ENCODE data around the gene ATOH8. TPM values are rescaled to one million over a fixed set of nuclear protein-coding genes. Genes with fewer than 3 reads are reported as not detected.

The ATOH8 gene
- total RNA-seq, 2 donors from 2014 or later: not detected

DNA sequence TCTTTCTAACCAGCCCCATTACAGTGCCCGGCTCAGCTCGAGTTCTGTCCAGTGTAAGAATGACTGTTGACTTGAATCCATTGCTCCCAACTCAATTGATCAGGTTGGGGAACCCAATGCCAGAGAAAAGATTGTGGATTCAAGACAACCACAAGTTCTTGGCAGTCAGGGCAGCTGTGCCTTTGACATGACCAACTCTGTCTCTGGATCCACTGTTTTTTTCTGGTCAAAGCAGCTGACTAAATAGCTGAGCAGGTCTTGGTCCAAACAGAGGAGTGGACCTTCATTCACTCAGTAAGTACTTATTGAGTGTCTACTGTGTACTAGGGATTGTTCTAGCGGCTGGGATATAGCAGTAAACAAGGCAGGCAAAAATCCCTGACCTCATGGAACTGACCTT is 6.3 kb upstream of the ATOH8 start:
- peaks cover 39 to 46% of the 10 kb centered on the region in 2 donors for H3K27me3 Mint-ChIP-seq
- DNase-seq (ENCODE audit: low spot score) (no peak), ATAC-seq (no peak)
- H3K27ac Mint-ChIP-seq: no peak overlapping the region
- peaks cover 0 to 4% of the 10 kb centered on the region in 2 donors for H3K4me1 Mint-ChIP-seq (ENCODE audit: low read depth in 2 of 2)
- H3K36me3 Mint-ChIP-seq: no peaks in the 10 kb centered on the region
- H3K4me3 Mint-ChIP-seq: no peak overlapping the region
- H3K9me3 Mint-ChIP-seq: no peaks in the 10 kb centered on the region

DNA sequence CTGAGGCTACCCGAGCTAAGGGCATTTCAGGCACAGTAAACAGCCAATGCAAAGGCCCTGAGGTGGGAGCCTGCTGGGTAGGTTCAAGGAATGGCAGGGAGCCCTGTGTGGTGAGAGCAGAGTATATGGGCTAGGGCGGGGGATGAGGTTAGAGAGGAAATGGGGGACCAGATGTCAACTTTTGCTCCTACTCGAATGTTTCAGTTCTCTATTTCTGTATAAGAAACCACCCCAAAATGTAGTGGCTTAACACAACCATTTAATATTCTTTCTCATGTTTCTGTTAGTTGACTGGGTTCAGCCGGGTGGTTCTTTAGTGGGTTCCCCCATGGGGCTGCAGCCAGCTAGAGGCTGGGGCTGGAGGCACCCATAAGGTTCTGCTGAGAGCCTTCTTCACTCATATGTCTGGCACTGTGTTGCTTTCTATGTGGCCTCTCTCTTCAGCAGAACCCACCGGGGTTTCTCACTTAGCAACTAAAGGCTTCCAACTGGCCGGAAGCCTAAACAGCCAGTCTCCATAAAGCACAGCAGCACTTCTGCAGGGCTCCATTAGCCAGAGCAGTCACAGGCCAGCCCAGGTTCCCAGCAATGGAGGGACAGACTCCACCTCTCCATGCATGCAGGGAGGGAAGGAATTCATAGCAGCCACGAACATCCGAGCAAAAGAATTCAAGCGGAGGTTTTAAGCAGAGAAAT is 5.6 kb upstream of the ATOH8 start:
- H3K9me3 Mint-ChIP-seq: no peaks in the 10 kb centered on the region
- DNase-seq (ENCODE audit: low spot score) (no peak), ATAC-seq (no peak)
- peaks cover 34 to 39% of the 10 kb centered on the region in 2 donors for H3K27me3 Mint-ChIP-seq
- H3K4me1 Mint-ChIP-seq (ENCODE audit: low read depth in 2 of 2): peaks cover 0 to 4% of the 10 kb centered on the region in 2 donors
- no peaks in the 10 kb centered on the region for H3K36me3 Mint-ChIP-seq
- no peak overlapping the region for H3K27ac Mint-ChIP-seq
- H3K4me3 Mint-ChIP-seq: no peak overlapping the region

DNA sequence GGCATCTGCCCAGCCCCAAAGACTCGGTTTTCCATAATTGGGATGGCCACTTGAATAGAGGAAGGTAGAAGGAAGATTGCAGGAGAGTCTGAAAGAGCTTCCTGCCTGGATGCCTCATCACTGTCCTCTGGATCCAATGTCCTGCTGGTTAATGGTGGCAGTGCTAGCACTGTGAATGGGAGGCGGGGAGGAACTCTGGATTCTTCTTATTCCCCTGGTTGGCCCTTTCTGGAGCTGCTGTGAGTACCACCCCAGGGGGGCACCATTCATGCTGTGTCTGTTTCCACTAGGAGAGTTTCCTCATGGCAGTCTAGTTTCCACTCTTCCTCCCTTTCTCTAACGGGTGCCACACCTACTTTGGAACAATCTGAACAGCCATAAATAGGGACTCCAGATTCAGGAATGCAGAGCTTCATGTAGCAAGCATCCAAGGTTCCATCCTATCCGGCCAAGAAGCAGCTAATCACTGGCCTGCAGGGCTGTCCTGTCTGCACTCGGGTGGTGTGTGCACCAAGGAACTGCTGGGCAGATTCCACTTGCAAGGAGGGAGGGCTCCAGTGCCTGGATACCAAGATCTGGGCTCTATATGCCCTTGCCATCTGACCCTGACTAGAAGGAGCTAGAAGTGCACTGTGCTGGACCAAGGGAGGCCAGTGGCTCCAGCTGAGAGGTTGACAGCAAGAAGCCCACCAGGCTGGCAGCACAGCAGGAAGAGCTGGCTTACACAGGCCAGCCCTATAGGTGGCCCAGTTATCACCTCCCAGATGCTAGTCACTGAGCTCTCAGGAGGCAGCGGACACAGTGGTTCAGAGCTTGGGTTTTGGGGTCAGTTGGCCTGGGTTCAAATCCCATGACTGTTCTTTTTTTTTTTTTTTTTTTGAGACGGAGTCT is 4.6 kb upstream of the ATOH8 start:
- no peak for DNase-seq (ENCODE audit: low spot score)
- Mint-ChIP-seq H3K4me1 (ENCODE audit: low read depth in 2 of 2) (peaks cover 0 to 4% of the 10 kb centered on the region in 2 donors), H3K9me3 (no peaks in the 10 kb centered on the region), H3K4me3 (no peak overlapping the region), H3K36me3 (no peaks in the 10 kb centered on the region), H3K27ac (no peak overlapping the region), H3K27me3 (peaks cover 28 to 31% of the 10 kb centered on the region in 2 donors)
- ATAC-seq: no peak

DNA sequence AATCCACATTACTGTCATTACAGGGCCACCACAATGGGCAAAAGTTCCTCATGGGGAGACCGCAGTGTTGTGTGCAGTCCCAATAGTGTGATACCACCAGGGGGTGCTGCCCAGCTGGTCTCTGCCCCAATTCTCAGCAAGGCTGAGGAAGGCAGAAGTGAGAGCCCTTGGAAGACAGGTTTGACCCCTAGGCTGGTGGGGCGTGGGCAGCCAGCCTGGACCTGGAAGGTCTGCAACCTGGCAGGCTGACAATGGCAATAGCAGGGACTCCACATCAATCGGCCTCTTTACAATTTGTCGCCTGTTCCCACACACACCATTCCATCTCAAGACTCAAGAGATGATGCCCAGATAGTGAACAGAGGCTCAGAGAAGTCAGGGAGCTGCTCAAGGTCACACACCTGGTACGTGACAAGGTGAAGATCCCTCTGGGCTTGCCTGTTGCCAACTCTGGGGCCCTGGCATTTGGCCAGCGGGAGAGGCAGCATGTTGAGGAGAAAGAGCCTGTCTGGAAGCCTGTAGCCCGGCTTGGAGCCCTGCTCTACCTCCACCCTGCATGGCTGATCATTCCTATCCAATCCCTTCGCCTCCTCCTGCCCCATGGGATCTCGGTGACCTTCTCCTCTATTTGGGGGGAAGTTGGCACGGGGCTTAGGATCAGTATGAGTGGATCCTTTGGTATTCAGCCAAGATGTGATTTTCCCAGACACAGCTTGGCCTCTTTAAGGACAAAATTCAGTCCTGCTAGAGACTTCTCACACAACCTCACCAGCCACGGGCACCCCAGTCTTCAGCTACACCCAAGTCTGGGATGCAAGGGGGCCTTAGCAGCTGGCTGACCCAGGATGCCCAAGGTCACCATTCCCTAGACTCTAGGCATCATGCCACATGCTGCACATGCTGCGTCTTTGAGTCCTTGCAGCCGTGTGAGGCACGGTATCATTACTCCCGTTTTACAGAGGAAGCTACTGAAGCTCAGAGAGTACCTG is 2.9 kb upstream of the ATOH8 start:
- Mint-ChIP-seq H3K4me1 (ENCODE audit: low read depth in 2 of 2) (peaks cover 5 to 10% of the 10 kb centered on the region in 2 donors), H3K27me3 (peaks cover 31 to 34% of the 10 kb centered on the region in 2 donors), H3K27ac (peak overlapping the region in 1 of 2 donors; percentile 50), H3K9me3 (no peaks in the 10 kb centered on the region), H3K36me3 (no peaks in the 10 kb centered on the region), H3K4me3 (no peak overlapping the region)
- DNase-seq (ENCODE audit: low spot score) (no peak), ATAC-seq (peak; percentile 63 to 66)

DNA sequence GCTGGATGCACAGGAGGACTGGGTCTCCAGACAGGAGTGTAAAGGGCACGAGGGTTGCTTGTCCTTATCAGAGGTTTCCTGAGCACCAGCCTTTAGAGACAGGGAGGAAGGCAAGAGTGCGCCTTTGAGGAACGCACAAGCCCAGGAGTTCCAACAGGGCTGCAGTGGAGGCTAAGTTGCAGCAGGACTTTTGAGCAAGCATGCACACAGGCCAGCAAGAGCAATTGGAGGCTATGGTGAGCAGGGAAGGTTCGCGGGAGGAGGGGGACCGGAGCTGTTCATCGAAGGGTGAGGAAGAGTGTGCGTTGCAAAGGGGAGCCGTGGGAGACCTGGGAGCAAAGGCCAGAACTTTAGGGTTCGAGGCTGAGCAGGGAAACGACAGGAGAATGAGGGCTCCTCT is 2.2 kb upstream of the ATOH8 start:
- peaks cover 5 to 10% of the 10 kb centered on the region in 2 donors for H3K4me1 Mint-ChIP-seq (ENCODE audit: low read depth in 2 of 2)
- no peak overlapping the region for H3K27ac Mint-ChIP-seq
- ATAC-seq: no peak
- H3K9me3 Mint-ChIP-seq: no peaks in the 10 kb centered on the region
- no peak for DNase-seq (ENCODE audit: low spot score)
- no peak overlapping the region for H3K4me3 Mint-ChIP-seq
- peaks cover 33 to 35% of the 10 kb centered on the region in 2 donors for H3K27me3 Mint-ChIP-seq
- H3K36me3 Mint-ChIP-seq: no peaks in the 10 kb centered on the region

DNA sequence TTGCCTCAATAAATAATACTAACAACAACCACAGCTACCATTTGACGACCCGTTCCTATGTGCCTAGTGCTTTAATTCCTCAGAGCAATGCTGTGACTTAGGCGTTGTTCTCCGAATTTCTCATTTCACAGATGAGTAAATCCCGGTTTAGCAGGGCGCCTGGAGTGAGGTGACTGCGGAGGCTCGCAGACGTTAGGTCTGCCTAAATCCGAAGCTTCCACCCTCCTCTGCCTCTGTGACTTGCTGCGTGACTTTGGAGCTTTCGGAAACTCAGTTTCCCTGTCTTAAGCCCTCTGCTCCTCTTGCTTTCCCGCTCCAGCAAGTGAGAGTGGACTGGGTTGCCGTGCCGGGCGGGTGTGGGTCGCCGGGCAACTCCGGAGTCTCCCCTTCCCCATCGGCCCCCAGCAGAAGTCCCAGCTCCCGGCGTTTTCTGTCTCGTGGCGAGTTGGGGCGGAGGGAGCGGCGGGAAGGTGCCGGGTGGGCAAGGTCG is 711 bp upstream of the ATOH8 start:
- H3K4me3 Mint-ChIP-seq: peak overlapping the region; percentile 12
- H3K27ac Mint-ChIP-seq: no peak overlapping the region
- H3K36me3 Mint-ChIP-seq: no peaks in the 10 kb centered on the region
- no peak for ATAC-seq
- DNase-seq (ENCODE audit: low spot score): no peak
- H3K4me1 Mint-ChIP-seq (ENCODE audit: low read depth in 2 of 2): peaks cover 5 to 10% of the 10 kb centered on the region in 2 donors
- peaks cover 36 to 39% of the 10 kb centered on the region in 2 donors for H3K27me3 Mint-ChIP-seq
- H3K9me3 Mint-ChIP-seq: no peaks in the 10 kb centered on the region

DNA sequence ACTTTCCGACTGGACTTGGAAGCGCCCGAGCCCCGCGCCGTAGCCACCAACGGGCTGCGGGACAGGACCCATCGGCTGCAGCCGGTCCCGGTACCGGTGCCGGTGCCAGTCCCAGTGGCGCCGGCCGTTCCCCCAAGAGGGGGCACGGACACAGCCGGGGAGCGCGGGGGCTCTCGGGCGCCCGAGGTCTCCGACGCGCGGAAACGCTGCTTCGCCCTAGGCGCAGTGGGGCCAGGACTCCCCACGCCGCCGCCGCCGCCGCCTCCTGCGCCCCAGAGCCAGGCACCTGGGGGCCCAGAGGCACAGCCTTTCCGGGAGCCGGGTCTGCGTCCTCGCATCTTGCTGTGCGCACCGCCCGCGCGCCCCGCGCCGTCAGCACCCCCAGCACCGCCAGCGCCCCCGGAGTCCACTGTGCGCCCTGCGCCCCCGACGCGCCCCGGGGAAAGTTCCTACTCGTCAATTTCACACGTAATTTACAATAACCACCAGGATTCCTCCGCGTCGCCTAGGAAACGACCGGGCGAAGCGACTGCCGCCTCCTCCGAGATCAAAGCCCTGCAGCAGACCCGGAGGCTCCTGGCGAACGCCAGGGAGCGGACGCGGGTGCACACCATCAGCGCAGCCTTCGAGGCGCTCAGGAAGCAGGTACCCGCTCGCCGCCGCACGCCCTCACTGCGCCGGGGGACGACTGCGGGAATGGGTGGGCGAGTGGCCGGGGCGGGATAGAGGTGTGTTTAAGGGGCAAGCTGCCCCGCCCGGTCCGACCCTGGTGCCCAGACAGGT is 713 bp downstream of the ATOH8 start:
- no peak for DNase-seq (ENCODE audit: low spot score)
- H3K4me1 Mint-ChIP-seq (ENCODE audit: low read depth in 2 of 2): peaks cover 5 to 10% of the 10 kb centered on the region in 2 donors
- no peaks in the 10 kb centered on the region for H3K36me3 Mint-ChIP-seq
- H3K27ac Mint-ChIP-seq: no peak overlapping the region
- H3K27me3 Mint-ChIP-seq: peaks cover 33 to 39% of the 10 kb centered on the region in 2 donors
- H3K9me3 Mint-ChIP-seq: no peaks in the 10 kb centered on the region
- peak in 1 of 2 donors; percentile 19 for ATAC-seq
- peak overlapping the region; percentile 66 for H3K4me3 Mint-ChIP-seq

DNA sequence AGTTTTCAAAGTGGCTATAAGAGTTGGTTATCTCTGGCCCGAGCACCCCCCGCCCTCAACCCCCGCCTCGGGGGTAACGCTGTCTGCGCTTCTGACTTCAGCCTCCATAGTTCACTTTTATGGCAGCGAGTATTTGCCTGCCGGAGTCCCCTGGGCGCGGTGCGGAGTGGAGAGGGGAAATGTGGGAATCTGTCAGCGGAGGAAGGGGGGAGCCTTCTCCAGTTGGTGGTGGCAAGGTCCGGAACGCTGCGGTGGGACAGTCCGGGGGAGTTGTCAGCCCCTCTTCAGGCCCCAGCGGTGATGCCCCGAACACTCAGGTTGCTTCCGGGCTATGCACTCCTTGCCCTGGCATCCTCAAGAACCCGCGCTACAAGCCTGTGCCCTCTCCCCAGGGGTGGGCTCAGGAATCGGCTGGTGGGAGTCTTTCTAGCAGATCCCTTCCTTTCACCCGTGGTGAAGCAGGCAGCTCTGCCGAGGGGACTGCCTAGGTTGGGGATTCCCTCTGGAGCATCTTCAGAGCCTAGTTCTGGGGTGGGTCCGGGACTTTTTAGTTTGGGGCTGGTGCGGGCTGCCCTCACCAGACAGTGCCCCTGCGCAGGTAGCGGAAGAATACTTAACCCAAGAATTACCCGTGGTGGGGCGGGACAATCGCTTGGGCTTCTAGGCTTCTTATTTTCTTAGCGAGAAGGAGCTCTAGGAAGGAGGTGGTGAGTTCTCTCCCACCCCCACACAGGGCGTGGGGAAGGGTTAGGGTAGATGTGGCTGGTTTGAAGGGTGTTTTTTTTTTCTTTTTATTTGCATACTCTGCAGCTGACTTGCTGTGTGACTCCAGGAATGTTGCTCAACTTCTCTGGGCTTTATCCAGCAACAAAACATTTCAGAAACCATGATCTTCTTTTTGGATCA is 1.6 kb downstream of the ATOH8 start:
- DNase-seq (ENCODE audit: low spot score) (no peak), ATAC-seq (no peak)
- H3K27ac Mint-ChIP-seq: no peak overlapping the region

DNA sequence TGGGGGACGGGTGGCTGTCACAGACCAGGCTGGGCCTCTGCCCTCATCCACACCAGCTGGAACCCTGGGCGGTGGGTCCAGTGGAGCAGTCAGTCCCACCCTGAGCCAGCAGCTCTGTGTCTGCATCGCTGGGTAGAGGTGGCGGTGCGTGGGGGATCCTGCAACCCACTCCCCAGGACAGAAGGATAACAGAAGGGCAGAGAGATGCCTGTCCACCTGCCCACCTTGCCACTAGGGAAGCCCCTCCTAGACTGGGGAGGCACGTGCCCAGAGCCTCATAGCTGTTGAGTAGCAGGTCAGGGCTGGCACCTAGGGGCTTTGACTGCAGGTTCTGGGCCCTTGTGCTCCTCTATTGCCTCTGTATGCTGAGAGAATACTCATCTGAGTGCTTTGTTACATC is 2.4 kb downstream of the ATOH8 start:
- no peak overlapping the region for H3K4me3 Mint-ChIP-seq
- H3K9me3 Mint-ChIP-seq: no peaks in the 10 kb centered on the region
- DNase-seq (ENCODE audit: low spot score): no peak
- H3K36me3 Mint-ChIP-seq: no peaks in the 10 kb centered on the region
- ATAC-seq: no peak
- H3K27me3 Mint-ChIP-seq: peaks cover 27 to 31% of the 10 kb centered on the region in 2 donors
- no peak overlapping the region for H3K27ac Mint-ChIP-seq
- H3K4me1 Mint-ChIP-seq (ENCODE audit: low read depth in 2 of 2): peaks cover 5 to 10% of the 10 kb centered on the region in 2 donors

More for the DNA sequence above, 1.6 kb downstream of the ATOH8 start:
- H3K36me3 Mint-ChIP-seq: no peaks in the 10 kb centered on the region
- no peaks in the 10 kb centered on the region for H3K9me3 Mint-ChIP-seq
- peak overlapping the region; percentile 66 for H3K4me3 Mint-ChIP-seq
- H3K27me3 Mint-ChIP-seq: peaks cover 28 to 34% of the 10 kb centered on the region in 2 donors
- H3K4me1 Mint-ChIP-seq (ENCODE audit: low read depth in 2 of 2): peaks cover 5 to 10% of the 10 kb centered on the region in 2 donors

DNA sequence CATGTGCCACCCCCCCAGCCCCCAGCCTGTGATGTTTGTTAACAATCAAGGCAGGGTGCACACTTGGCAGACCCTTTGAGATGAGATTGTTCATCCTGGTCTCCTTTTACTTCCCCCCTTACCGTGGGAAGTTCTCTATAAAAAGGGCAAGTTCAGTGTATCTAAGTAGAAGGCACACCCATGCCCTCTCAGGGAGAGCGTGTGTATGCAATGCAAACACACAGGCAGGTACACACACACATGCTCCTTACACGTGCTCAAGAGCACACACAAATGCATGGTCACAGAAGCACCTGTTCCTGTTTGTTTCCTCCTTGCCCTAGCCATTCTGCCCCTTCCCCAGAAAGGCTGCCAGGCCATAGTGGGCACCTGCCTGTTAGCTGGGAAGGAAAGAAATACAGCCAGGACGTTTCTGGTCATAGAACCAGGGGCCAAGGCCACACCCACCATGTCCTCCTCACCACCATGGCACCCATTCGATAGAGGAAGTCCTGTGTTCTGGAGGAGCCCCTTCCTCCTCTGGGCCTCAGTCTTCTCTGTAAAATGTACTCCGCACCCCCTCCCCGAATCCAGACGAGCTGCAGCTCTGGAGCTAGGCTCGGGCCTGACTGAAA is 3.1 kb downstream of the ATOH8 start:
- no peak overlapping the region for H3K27ac Mint-ChIP-seq

DNA sequence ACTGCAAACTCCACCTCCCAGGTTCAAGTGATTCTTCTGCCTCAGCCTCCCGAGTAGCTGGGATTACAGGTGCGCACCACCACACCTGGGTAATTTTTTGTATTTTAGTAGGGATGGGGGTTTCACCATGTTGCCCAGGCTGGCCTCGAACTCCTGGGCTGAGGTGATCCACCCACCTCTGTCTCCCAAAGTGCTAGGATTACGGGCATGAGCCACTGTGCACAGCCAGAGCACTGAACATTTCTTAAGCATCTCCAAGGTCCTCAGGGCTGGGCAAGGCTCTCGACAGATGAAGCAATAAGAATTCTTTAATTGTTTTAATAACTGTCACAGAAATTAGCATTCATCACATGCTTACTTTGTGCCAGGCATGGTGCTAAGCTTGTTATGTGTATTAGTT is 4.1 kb downstream of the ATOH8 start:
- no peak for DNase-seq (ENCODE audit: low spot score)
- Mint-ChIP-seq H3K27me3 (peaks cover 23 to 26% of the 10 kb centered on the region in 2 donors), H3K9me3 (no peaks in the 10 kb centered on the region), H3K36me3 (no peaks in the 10 kb centered on the region), H3K4me3 (no peak overlapping the region), H3K4me1 (ENCODE audit: low read depth in 2 of 2) (peaks cover 5 to 6% of the 10 kb centered on the region in 2 donors), H3K27ac (no peak overlapping the region)
- no peak for ATAC-seq

More for the DNA sequence above, 3.1 kb downstream of the ATOH8 start:
- Mint-ChIP-seq H3K27me3 (peaks cover 23% of the 10 kb centered on the region in 2 donors), H3K4me3 (no peak overlapping the region), H3K9me3 (no peaks in the 10 kb centered on the region), H3K4me1 (ENCODE audit: low read depth in 2 of 2) (peaks cover 5 to 6% of the 10 kb centered on the region in 2 donors), H3K36me3 (no peaks in the 10 kb centered on the region)
- DNase-seq (ENCODE audit: low spot score): no peak
- no peak for ATAC-seq

All from natural killer cell treated with Interleukin-12 subunit alpha and Interleukin-12 subunit beta and Interleukin-15 and Interleukin-18, amount 100 ng/mL, for 72 hours (primary cell).